Occipital lobe (tissue), 2 donors: ENCODE data around the gene FAAP20. TPM values are rescaled to one million over a fixed set of nuclear protein-coding genes. Genes with fewer than 3 reads are reported as not detected.

Experiments
- DNase-seq: peaks from one replicate; lab custom pipeline; 2025; lab: John Stamatoyannopoulos, UW
- total RNA-seq: library from RNA; depleted of rRNA; stranded (reverse); fragments of >200 nt; gene quantifications from one replicate; pipeline ENCODE4 v1.2.3, GENCODE V29; 2014

Gene FAAP20
- total RNA-seq = 20.3 TPM

GRCh38 chr1:2194319-2194897 lies at the start of gene FAAP20:
Gene FAAP20, minus strand, starts transcription at chr1:2194772. Its CDS starts 23 bp downstream, at chr1:2194749.
- DNase-seq = peak; percentile 76

- peak; percentile 58 for DNase-seq
Observed at GRCh38 chr1:2242814-2243725, 48.5 kb upstream of the FAAP20 start.

- DNase-seq = no peak
Observed at GRCh38 chr1:2241820-2242219, 47.2 kb upstream of the FAAP20 start.

- no peak for DNase-seq
Observed at GRCh38 chr1:2240270-2241156, 45.9 kb upstream of the FAAP20 start.

GRCh38 chr1:2239384-2239985 lies 44.9 kb upstream of the FAAP20 start:
- no peak for DNase-seq

- DNase-seq = no peak
Observed at GRCh38 chr1:2239013-2239370, 44.4 kb upstream of the FAAP20 start.

- DNase-seq = no peak
Observed at GRCh38 chr1:2238361-2239012, 43.9 kb upstream of the FAAP20 start.

GRCh38 chr1:2237773-2238172 lies 43.2 kb upstream of the FAAP20 start:
- DNase-seq = no peak

- no peak for DNase-seq
Observed at GRCh38 chr1:2236695-2237677, 42.4 kb upstream of the FAAP20 start.

GRCh38 chr1:2235300-2235998 lies 40.9 kb upstream of the FAAP20 start:
- no peak for DNase-seq

GRCh38 chr1:2234762-2235113 lies 40.2 kb upstream of the FAAP20 start:
- no peak for DNase-seq

- DNase-seq = peak; percentile 45
Observed at GRCh38 chr1:2233997-2234761, 39.6 kb upstream of the FAAP20 start.

GRCh38 chr1:2233468-2233867 lies 38.9 kb upstream of the FAAP20 start:
- DNase-seq = no peak

- no peak for DNase-seq
Observed at GRCh38 chr1:2232916-2233438, 38.4 kb upstream of the FAAP20 start.

GRCh38 chr1:2232255-2232915 lies 37.8 kb upstream of the FAAP20 start:
- DNase-seq = peak; percentile 39

GRCh38 chr1:2231532-2232254 lies 37.1 kb upstream of the FAAP20 start:
- peak; percentile 48 for DNase-seq
